Keratinocyte (primary cell): ENCODE results near the gene RARRES1. TPM values are rescaled to one million over a fixed set of nuclear protein-coding genes. Genes with fewer than 3 reads are reported as not detected.

Experiments
- DNase-seq: peaks from one replicate; pipeline ENCODE4 v3.0.0-alpha.2; 2011; ENCODE audit warnings: low read depth, missing footprints, low spot score
- FAIRE-seq: peaks from 2 replicates; lab custom pipeline; 2011; peaks lifted over from hg19 to GRCh38; lab: Jason Lieb, UNC
- H2AFZ ChIP-seq: 2 replicates; pipeline ENCODE4 v1.6.0; 2012; ENCODE audit warnings: low read length, control low read depth, inconsistent platforms; ENCODE audit not compliant: control insufficient read depth
- H3K27ac ChIP-seq: 2 replicates; pipeline ENCODE4 v1.5.1; 2011; ENCODE audit warnings: low read length; ENCODE audit not compliant: control insufficient read depth, insufficient read depth
- H3K27me3 ChIP-seq: 3 replicates; pipeline ENCODE4 v1.6.0; 2011; ENCODE audit warnings: low read length; ENCODE audit not compliant: control insufficient read depth, insufficient read depth; ENCODE audit errors: extremely low read depth
- H3K36me3 ChIP-seq, 2 experiments: 2 replicates in 1 of 2; 3 replicates in 1 of 2; pipeline ENCODE4 v1.5.1; 2011; ENCODE audit warnings: low read length in 2 of 2, mild to moderate bottlenecking in 1 of 2; ENCODE audit not compliant: control insufficient read depth in 2 of 2, insufficient read depth in 2 of 2; ENCODE audit errors: extremely low read depth in 1 of 2
- H3K4me1 ChIP-seq: 3 replicates; pipeline ENCODE4 v1.5.1; 2011; ENCODE audit warnings: low read length; ENCODE audit not compliant: control insufficient read depth, insufficient read depth; ENCODE audit errors: extremely low read depth
- H3K4me2 ChIP-seq: 3 replicates; pipeline ENCODE4 v1.6.0; 2011; ENCODE audit warnings: low read depth, low read length; ENCODE audit not compliant: control insufficient read depth, insufficient read depth; ENCODE audit errors: extremely low read depth
- H3K4me3 ChIP-seq, 3 experiments: fragments of 200-600 bp in 1 of 3; sonication (generic) in 1 of 3; 2 replicates in 2 of 3; 3 replicates in 1 of 3; pipeline ENCODE4 v1.5.1; 2011 to 2016; ENCODE audit warnings: low read length in 3 of 3, mild to moderate bottlenecking in 3 of 3, control low read depth in 2 of 3, inconsistent platforms in 1 of 3, low read depth in 1 of 3, mixed read lengths in 1 of 3, mixed run types in 1 of 3, moderate library complexity in 1 of 3; ENCODE audit not compliant: control insufficient read depth in 2 of 3, insufficient read depth in 2 of 3; ENCODE audit errors: extremely low read depth in 1 of 3
- H3K79me2 ChIP-seq: 2 replicates; pipeline ENCODE4 v1.6.0; 2012; ENCODE audit warnings: low read length; ENCODE audit not compliant: control insufficient read depth, insufficient read depth
- H3K9ac ChIP-seq: 3 replicates; pipeline ENCODE4 v1.6.0; 2011; ENCODE audit warnings: low read length; ENCODE audit not compliant: control insufficient read depth, insufficient read depth; ENCODE audit errors: extremely low read depth
- H3K9me1 ChIP-seq: 3 replicates; pipeline ENCODE4 v1.6.0; 2011; ENCODE audit warnings: low read length; ENCODE audit not compliant: control insufficient read depth, insufficient read depth; ENCODE audit errors: extremely low read depth
- H3K9me3 ChIP-seq: 2 replicates; pipeline ENCODE4 v1.5.1; 2012; ENCODE audit warnings: low read depth, low read length; ENCODE audit not compliant: control insufficient read depth
- H4K20me1 ChIP-seq: 3 replicates; pipeline ENCODE4 v1.6.0; 2011; ENCODE audit warnings: low read length; ENCODE audit not compliant: control insufficient read depth, insufficient read depth; ENCODE audit errors: extremely low read depth
- EZH2 ChIP-seq: IDR thresholded peaks from one replicate; pipeline ENCODE4 v1.6.1; 2012; ENCODE audit warnings: inconsistent platforms, mild to moderate bottlenecking, low read length, moderate library complexity
- dilution Hi-C: fragments of 300-500 bp; cut with MboI; formaldehyde crosslinking; loops from one replicate; pipeline ENCODE4 v1.7.0; 2020; ENCODE audit warnings: low sequenced_read_pairs; ENCODE audit not compliant: extremely low pct_ligation_motif_present
- polyA plus RNA-seq, 5 experiments: library from polyadenylated mRNA; depleted of rRNA in 3 of 5; stranded (reverse) in 3 of 5; stranded (forward) in 1 of 5; unstranded in 1 of 5; fragments of >200 nt; gene quantifications; 1 replicate in 1 of 5; 2 replicates in 3 of 5; 3 replicates in 1 of 5; pipeline versions ENCODE4 v1.2.1 to v1.2.3, GENCODE V29; 2011 to 2012; ENCODE audit warnings: missing spikeins in 2 of 5, low read depth in 1 of 5, low replicate concordance in 1 of 5
- TF ChIP-seq, protein P1 (sequence below), 3 experiments: IDR thresholded peaks in 1 of 3; conservative IDR thresholded peaks in 1 of 3; optimal IDR thresholded peaks in 1 of 3; 2 replicates in 2 of 3; 3 replicates in 1 of 3; pipeline versions ENCODE3 to v1.5.1; 2011; ENCODE audit warnings: low read length in 3 of 3, mild to moderate bottlenecking in 3 of 3, moderate library complexity in 2 of 3, control low read depth in 1 of 3, inconsistent platforms in 1 of 3; ENCODE audit not compliant: insufficient read depth in 2 of 3; ENCODE audit errors: extremely low read depth in 1 of 3

Gene RARRES1
- polyA plus RNA-seq, 1 donor (not counting 4 experiments of a cell fraction or from before 2014, with no cell fraction given), result not detected

DNA sequence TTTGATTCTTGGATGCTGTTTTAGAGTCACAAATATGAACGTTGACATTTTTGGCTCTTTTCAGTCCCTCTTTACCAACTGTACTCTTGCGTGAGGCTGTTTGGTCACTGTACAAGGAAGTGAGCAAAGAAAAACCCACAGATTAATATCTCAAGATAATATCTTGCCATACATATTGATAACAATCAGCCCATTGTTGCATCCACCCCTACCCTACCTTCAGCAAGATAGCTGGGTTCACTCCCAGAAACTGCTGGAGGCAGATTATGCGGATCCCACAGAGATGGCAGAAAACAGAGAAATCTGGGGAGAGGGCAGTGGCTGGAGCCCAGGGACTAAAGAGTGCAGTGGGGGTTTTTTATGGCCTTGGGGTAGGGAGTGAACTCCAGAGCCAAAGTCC lies 39.7 kb upstream of the RARRES1 start:
- dilution Hi-C loops, result no loop called here
- no peaks in the 10 kb centered on the region for H4K20me1 ChIP-seq
- FAIRE-seq, result no peak
- H3K9me1 ChIP-seq, result no peaks in the 10 kb centered on the region
- no peak overlapping the region for H3K27ac ChIP-seq
- no peaks in the 10 kb centered on the region for H3K36me3 ChIP-seq
- H3K27me3 ChIP-seq, result no peaks in the 10 kb centered on the region
- no peaks in the 10 kb centered on the region for H3K9me3 ChIP-seq
- DNase-seq, result no peak
- peaks cover 4% of the 10 kb centered on the region for H3K4me1 ChIP-seq
- TF ChIP-seq, protein P1, sequence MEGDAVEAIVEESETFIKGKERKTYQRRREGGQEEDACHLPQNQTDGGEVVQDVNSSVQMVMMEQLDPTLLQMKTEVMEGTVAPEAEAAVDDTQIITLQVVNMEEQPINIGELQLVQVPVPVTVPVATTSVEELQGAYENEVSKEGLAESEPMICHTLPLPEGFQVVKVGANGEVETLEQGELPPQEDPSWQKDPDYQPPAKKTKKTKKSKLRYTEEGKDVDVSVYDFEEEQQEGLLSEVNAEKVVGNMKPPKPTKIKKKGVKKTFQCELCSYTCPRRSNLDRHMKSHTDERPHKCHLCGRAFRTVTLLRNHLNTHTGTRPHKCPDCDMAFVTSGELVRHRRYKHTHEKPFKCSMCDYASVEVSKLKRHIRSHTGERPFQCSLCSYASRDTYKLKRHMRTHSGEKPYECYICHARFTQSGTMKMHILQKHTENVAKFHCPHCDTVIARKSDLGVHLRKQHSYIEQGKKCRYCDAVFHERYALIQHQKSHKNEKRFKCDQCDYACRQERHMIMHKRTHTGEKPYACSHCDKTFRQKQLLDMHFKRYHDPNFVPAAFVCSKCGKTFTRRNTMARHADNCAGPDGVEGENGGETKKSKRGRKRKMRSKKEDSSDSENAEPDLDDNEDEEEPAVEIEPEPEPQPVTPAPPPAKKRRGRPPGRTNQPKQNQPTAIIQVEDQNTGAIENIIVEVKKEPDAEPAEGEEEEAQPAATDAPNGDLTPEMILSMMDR (optimal IDR thresholded peaks at IDR 0.05 in 1 of 3, IDR thresholded peaks at IDR 0.05 in 1 of 3, conservative IDR thresholded peaks at IDR 0.05 in 1 of 3; ENCODE audit: extremely low read depth in 1 of 3, insufficient read depth in 2 of 3, low read length in 3 of 3), result no peak
- no peak for TF ChIP-seq EZH2
- H3K9ac ChIP-seq, result no peak overlapping the region
- no peak overlapping the region for H3K4me2 ChIP-seq
- no peak overlapping the region for H2AFZ ChIP-seq
- H3K4me3 ChIP-seq, result no peak overlapping the region
- H3K79me2 ChIP-seq, result no peaks in the 10 kb centered on the region

DNA sequence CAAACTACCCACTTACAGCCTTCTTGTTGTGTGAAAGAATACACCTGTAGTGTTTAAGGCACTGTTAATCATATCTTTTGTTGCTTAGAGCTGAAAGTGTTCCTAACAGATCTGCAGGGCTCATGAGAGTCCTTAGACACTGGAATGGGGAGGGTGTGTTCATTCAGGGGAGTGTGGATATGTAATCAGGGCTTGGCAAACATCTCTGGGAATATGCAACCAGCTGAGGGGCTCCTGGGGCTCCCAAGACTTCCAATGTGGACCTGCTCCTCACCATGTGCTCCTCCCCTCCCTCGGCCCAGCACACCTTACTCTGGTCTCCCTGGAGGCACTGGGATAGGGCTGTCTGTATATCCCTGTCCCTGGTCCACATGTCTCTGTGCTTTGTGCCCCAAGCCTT lies 39.3 kb upstream of the RARRES1 start:
- Histone ChIP-seq H3K9me1 (no peaks in the 10 kb centered on the region), H3K27ac (no peak overlapping the region), H3K9ac (no peak overlapping the region), H3K4me1 (peaks cover 4% of the 10 kb centered on the region), H3K27me3 (no peaks in the 10 kb centered on the region), H2AFZ (no peak overlapping the region), H3K36me3 (no peaks in the 10 kb centered on the region), H3K4me3 (no peak overlapping the region), H3K4me2 (no peak overlapping the region), H3K79me2 (no peaks in the 10 kb centered on the region), H3K9me3 (no peaks in the 10 kb centered on the region), H4K20me1 (no peaks in the 10 kb centered on the region)
- dilution Hi-C loops, result no loop called here
- FAIRE-seq, result no peak
- TF ChIP-seq, protein P1 (optimal IDR thresholded peaks at IDR 0.05 in 1 of 3, IDR thresholded peaks at IDR 0.05 in 1 of 3, conservative IDR thresholded peaks at IDR 0.05 in 1 of 3; ENCODE audit: extremely low read depth in 1 of 3, insufficient read depth in 2 of 3, low read length in 3 of 3), result no peak
- TF ChIP-seq EZH2, result no peak
- DNase-seq, result no peak
